ENCODE measurements around the gene DLAT.
"Not testable (repeated sequence)": the region's sequence is repeated elsewhere in the genome, so short reads cannot be mapped to it uniquely, and the experiment has no call there.

Gene DLAT

DNA sequence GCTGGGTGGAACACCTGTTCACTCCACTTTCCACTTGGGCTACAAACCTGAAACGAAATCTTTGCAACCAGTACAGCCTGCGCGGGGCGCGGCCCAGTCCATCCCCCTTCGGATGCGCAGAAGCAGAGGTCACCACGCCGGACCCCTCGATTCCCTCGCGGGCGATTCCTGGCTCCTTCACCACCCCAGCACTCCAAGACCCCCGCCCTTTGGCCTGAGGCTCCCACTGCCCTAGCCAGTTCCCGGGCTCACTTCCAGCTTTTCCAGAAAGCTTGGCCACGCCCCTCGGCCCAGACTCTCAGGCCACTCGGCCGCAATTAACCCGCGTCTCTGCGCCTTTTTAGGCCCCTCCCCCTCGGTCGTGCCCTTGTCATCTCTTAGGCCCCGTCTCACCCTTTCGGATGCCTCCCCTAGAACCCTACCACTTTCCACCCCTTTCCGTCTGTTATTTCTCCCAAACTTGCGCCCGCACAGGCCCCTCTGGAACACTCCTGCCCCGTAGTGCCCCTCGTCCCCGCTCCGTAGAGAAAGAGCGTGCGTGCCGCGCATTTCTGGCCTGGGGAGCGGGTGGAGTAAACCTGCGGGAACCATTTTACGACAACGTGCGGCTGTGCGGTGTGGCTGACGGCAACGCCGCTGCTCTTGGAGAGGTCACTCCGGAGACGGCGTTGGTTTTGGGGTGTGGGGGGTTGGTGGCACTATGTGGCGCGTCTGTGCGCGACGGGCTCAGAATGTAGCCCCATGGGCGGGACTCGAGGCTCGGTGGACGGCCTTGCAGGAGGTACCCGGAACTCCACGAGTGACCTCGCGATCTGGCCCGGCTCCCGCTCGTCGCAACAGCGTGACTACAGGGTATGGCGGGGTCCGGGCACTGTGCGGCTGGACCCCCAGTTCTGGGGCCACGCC lies at the start of gene DLAT:
Gene DLAT, plus strand, starts transcription at position 636 of the 906 bp plus-strand sequence. Its CDS starts 65 bp downstream, at position 701.
- peak; percentile 56 to 70 for DNase-seq (ENCODE audit: low read depth in 1 of 2, low spot score in 1 of 2)

DNA sequence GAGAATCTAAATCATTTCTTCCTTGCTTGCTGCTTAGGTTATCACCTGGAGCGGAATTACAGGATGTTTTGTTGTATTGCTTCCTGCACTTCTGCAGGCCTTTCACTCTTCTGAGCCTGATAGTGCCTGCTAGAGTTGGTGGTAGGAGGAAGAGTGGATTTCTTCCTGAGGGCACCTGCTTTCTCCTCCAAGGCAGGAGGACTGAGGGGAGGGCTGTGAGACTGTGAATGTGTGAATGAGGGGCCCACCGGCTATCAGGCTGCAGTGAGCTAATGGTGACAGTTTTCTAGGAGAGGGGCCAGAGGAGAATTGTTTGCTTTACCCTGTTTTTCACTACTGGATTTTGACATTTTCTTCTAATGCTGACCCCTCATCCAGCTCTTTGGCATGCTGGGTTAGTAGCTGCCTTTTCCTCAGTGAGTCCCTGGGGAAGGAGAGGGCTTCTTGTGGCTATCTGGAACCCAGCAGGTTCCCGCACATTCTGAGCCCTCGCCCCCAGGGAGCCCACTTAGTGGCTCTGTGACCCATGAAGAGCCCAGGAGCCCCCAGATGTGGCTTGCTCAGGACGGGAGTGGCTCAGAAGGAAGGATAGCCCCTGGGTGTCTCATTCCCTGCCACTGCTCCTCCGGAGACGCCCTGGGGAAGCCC lies 49.0 kb upstream of the DLAT start:
- no peak for DNase-seq (ENCODE audit: low read depth in 1 of 2, low spot score in 1 of 2)

DNA sequence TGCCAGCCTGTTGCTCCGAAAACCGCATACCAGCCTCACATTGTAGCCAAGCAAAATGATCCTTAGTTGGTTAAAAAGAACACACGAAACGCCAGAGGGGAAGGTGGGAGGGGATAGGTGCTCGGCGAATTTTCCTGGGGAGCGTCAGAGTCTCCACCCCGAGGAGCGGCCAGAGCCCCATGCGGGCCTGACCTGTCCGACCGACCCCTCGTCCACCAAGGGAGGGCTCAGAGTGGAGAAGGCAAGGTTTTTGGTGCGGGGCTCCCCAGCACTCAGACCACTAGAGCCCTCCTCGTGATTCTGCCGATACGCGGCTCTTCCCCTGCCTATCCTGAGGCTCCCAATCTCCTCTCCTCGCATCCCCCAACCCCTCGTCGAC lies 48.5 kb upstream of the DLAT start:
- DNase-seq (ENCODE audit: low read depth in 1 of 2, low spot score in 1 of 2): no peak

DNA sequence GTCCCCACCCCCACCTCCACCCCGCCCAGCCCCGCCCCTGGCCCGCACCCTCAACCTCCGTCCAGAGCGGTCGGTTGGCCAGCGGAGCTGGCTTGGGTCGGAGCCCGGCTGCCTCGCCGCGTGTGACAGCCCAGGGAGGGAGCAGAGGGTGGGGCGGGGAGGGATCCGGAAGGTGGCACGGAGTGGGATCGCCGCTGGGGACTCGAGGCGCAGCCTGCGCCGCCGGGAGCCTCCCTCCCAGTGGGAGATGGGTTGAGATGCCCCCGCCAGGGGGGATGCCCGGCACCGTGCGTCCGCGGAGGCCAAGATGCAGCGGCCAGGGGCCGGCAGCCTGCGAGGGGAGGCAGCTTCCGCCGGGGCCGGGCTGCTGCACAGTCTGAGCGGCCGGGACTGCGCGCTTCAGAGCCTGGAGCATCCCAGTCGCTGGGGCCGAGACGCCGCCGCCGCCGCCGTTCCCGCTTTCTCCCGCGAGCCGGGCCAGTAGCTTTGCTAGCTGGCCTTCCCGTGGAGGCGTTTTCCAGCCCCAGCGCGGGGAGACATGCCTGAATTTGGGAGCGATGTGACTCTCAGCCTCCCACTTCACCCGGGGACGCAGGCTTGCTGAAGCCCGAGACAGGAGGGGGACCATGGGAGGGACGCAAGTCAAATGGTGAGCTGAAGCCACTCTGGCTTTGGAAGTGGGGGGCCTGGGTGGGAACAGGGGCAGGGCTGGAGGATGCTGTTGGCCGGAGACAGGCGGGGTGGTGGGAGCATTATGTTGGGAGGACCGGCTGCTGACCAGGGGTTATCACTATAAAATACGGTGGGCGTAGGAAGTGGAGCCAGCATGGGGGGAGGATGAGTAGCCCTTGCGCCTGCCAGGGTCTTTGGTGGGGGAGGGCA lies 47.8 kb upstream of the DLAT start:
- peak in 1 of 2 donors; percentile 5 for DNase-seq (ENCODE audit: low read depth in 1 of 2, low spot score in 1 of 2)

DNA sequence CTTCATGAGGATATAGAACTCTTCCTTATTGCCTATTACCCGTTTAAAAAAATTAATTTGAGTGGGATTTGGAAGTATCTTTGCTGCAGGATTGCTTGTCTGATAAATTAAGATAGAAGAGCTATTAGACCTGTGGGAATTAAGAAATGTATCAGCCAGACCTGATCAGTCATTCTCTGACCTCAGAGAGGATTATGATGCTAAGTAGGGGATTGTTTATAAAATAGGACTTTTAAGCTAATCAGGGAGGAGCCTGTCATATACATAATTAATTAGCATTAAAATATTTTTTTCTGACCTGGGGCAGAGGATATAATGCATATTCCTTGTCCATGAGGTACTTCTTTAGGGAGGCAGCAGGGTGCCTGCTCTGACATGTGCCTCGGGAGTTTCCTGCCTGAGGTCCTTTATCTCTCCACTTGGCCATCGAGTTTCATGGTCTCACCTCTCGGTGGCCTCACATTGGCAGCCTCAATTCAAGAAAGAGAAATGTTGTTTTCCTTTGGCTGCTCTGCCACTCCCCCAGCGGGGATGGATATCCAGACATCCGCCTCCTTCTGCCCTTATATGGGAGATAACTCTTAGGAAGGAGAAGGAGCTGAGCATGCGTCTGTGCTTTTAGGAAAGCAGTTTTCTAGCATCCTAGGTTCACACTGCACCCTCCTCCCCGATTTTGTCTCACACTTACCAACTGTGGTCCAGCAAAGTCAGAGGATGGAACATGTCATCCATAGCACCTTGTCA lies 47.0 kb upstream of the DLAT start:
- no peak for DNase-seq (ENCODE audit: low read depth in 1 of 2, low spot score in 1 of 2)

DNA sequence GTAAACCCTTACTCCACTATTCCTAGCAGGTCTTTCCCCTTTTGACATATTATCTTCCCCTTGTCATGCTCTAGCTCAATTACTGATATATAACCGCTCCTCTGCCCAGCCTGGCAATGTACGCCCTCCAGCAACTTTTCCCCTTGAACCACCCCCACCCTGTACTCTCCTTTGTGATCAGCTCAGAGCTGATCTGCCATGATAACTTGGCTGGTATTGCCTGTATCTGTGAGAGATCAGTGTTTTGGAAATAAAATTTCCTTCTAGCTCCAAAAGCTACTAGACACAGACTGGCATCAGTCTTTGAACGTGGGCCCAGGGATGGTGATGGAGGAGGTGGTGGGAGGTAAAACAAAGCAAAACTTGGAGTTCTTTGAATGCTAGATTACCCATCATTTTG lies 45.1 kb upstream of the DLAT start:
- no peak for DNase-seq (ENCODE audit: low read depth in 1 of 2, low spot score in 1 of 2)

DNA sequence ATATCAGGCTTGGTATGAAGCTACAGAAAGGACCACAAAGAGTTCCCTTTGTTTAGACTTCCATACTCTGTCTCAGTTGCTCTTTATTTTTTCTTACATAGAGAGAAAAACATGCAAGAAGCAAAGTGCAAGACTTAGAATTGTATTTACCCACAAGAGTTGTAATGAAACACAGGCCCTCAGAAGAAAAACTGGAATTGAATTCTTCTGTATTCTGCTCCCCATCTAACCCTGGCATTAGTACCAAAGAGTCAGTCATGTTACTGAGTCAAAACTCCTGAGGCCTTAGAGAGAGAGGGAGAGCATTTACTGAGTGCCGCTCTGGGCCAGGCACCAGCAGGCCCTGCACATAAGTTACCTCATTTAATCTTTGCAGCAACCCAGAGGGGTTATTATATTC lies 43.9 kb upstream of the DLAT start:
- DNase-seq (ENCODE audit: low read depth in 1 of 2, low spot score in 1 of 2): no peak

DNA sequence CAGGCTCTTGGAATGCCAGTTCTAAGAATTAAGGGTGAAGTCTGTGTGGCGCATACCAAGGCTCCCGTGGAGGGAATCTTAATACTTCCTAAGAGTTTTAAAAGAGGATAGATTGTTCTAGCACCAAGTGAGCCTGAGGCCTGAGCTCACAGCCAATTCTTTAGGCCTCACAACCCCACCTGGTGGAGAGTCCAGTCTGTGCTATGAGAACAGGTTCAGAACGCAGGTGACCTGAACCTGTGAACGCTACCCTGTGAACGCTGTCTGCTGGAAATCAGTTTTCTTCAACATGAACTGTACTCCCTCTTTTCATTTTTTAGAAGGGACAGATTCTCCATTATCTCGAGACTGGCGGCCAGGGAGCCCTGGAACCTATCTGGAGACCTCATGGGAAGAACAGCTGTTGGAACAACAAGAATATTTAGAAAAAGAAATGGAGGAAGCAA lies 43.2 kb upstream of the DLAT start:
- peak; percentile 8 to 24 for DNase-seq (ENCODE audit: low read depth in 1 of 2, low spot score in 1 of 2)

DNA sequence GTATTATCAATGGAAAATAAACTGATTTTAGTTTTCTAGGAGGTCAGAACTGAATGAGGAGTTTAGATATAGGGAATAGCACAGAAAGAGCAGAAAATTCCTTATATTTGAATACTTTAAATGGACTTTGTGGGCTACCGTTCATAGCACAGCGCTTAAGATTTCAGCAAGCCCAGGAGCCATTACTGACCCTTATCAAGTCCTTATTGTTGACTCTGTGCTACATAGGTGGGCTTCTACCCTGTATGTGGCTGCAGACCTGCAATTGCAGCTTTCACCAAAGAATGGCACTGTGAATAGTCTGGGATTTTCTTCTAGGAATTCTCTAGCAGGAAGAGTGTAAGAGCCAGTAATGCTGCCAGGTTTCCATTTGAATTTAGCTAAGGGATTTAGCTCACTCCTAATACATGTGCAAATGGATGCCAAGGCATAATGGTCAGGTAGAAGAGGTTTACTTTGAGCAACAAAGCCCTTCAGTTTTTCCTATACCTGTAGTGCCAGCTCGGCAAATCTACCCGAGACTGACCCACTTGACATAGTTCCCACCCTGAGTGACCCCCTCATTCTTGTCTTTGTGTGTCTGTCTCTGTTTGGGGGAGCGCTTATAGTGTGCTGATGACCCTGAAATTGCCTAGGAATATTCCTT lies 42.5 kb upstream of the DLAT start:
- DNase-seq (ENCODE audit: low read depth in 1 of 2, low spot score in 1 of 2): no peak

DNA sequence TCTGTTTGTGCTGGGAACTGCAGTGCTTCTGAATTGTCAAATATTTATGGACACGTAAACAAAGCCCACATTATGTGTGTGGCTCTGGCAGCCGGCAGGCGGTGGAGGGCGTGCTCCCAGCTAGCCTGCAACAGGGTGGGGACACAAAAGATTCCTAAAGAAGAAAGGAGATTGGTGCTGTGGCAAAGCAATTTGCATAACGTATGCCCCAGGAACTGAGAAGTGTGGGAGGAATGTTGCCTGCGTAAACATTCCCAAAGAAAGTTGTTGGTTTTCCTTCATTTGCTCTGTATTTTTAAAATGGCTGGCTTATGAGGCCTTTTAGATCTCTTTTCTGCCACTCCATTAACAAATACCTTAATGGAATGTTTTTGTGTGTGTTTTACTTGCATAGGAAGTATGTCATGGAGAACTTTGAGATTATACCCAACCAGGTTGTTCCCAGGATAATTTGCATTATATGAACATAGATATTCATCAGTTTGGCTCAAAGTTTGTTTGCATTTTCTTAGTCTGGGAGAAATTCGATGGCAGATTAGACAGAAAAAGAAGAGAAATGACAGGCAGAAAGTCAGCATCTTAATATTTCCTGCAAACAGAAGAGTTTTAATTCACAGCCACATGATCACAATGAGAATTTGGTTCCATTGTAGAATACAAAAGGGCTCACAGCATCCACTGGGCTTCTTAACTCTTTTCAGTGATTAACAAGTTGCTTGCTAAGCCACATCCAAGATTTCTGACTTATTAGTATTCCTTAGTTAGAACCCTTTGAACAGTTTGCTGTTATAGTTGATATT lies 41.8 kb upstream of the DLAT start:
- no peak for DNase-seq (ENCODE audit: low read depth in 1 of 2, low spot score in 1 of 2)

DNA sequence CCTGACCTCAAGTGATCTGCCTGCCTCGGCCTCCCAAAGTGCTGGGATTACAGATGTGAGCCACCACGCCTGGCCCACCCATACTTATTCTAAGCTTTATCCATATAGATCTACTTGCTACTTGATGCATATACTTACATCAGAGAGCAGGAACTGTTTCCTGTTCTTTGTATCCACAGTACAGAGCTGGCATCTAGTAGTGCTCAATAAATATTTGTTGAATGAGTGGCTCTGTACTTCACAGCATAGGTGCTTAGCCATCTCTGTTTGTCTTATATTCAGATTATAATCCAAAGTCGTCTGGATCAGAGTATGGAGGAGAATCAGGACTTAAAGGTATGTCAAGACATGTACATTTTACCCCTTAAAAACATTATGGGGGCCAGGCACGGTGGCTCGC lies 38.6 kb upstream of the DLAT start:
- DNase-seq (ENCODE audit: low read depth in 1 of 2, low spot score in 1 of 2): no peak

DNA sequence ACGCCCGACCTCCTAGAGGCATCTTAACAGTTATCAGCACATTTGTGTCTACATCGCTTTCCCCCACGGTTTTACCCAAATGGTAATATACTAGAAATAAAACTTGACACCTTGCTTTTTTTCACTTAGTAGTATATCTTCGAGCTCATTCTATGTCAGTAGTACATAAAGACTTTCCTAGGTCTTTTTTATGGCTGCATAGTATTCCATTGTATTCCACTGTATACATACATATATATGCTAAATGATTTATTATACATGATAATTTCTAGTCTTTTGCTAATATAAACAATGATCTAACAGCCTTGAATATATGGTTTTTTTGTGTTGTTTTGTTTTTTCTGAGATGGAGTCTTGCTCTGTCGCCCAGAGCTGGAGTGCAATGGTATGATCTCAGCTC lies 34.8 kb upstream of the DLAT start:
- no peak for DNase-seq (ENCODE audit: low read depth in 1 of 2, low spot score in 1 of 2)

DNA sequence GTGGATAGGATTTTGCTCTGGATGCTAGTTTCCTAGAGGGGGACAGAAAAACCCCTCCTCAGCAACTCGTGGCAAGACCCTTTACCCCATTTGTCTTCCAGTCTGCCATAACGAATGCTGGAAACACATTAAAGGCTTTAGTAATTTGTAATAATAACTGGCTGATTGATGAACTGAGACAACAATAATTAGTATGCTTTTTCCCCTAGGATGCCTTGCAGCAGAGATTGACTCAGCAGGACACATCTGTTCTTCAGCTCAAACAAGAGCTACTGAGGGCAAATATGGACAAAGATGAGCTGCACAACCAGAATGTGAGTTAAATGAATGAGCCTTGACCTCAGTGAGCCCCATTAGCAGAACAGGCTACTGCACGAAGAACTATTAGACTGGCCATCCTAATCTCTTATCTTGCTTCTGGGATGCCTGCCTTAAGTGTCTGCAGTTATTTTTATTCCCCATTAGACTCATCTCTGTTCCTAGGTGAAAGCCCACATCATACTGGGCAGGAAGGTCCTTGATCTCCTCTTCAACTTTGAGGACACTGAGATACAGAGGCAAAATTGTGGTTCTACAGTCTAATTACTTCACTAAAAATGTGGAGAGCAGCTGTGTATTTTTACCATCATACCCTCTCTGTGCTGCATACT lies 32.9 kb upstream of the DLAT start:
- no peak for DNase-seq (ENCODE audit: low read depth in 1 of 2, low spot score in 1 of 2)

DNA sequence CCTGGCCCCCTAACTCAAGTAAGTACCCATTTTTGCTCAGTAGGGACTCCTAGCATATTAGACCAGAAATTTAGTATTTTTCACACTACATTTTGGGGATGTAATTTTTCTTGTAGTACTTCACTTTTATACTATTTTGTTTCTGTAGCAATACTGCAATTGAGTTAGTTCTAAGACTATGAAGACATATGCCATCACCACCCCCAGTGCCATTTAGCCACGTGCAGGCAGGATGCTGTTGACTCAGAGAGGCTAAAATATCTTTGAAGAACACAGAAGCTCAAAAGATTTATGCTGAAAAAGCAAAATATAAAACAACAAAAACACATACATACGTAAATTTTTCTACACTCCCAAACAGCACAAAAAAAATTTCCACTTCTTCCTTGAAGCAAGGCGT lies 29.1 kb upstream of the DLAT start:
- DNase-seq (ENCODE audit: low read depth in 1 of 2, low spot score in 1 of 2): no peak

DNA sequence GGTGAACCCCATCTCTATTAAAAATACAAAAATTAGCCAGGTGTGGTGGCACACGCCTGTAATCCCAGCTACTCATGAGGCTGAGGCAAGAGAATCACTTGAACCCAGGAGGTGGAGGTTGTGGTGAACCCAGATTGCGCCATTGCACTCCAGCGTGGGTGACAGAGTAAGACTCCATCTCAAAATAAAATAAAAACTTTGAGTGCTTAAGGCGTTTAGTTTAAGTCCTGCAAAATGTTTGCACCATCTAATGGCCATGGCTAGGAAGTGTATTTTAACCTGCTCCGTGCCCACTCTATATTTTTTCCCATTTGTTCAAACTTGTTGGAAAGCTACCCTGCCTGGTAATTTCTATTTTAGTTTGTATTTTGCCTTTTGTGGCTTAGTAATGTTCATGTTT lies 28.5 kb upstream of the DLAT start:
- not testable (repeated sequence) for DNase-seq (ENCODE audit: low read depth in 1 of 2, low spot score in 1 of 2)

DNA sequence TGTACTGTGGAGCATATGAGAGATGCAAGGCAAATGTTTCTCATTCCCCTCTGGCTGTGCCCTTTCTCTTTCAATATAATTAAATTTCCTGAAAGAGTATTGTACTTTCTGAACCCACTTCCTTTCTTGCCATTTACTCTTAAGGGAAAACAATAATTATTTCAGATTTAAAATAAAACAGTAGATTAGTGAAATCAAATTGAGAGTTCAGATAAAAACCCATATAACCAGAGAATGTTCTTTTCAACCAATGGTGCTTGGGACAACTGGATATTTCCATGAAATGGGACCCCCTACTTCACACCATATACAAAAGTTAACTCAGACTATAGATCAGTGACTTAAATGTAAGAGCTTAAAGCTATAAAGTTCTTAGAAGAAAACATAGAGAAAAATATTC lies 26.1 kb upstream of the DLAT start:
- no peak for DNase-seq (ENCODE audit: low read depth in 1 of 2, low spot score in 1 of 2)

DNA sequence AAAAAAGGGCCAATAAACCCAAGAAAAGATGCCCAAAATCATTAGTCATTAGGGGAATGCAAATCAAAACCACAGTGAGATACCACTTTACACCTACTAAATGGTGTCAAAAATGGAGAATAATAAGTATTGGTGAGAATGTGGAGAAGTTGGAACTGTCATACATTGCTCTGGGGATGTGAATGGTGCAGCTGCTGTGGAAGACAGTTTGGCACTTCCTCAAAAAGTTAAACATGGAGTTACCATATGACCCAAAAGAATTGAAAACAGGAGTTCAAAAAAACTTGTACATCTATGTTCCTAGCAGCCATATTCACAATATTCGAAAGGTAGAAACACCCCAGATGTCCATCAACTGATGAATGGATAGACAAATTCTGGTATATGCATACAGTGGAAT lies 24.5 kb upstream of the DLAT start:
- DNase-seq (ENCODE audit: low read depth in 1 of 2, low spot score in 1 of 2): no peak

DNA sequence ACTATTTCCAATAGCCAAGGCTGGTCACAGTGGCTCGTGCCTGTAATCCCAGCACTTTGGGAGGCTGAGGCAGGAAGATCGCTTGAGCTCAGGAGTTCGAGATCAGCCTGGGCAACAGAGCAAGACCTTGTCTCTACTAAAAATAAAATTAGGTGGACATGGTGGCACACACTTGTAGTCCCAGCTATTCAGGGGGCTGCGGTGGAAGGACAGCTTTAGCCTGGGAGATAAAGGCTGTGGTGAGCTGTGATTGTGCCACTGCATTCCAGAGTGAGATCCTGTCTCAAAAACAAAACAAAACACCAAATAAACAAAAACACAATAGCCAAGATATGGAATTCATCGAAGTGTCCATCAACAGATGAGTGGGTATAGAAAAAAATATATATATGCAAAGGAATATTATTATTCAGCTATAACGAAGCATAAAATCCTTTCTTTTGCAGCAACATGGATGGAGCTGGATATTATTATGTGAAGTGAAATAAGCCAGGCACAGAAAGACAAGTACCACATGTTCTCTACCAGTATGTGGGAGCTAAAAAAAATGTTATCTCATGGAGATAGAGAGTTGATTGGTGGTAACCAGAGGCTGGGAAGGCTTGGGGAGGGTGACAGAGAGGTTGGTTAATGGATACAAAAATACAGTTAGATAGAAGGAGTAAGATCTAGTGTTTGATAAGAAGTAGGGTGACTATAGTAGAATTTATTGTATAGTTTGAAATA lies 22.6 kb upstream of the DLAT start:
- DNase-seq (ENCODE audit: low read depth in 1 of 2, low spot score in 1 of 2): no peak
